IMR-90 (cell line): ENCODE data around the gene MALSU1. TPM values are rescaled to one million over a fixed set of nuclear protein-coding genes. Genes with fewer than 3 reads are reported as not detected.

ENCODE experiments used
- ATAC-seq: fragments of 200-7000 bp; cut with Tn5 transposase; 2 replicates; pipeline ENCODE4 v1.9.1; 2020; ENCODE audit warnings: low read depth, mild to moderate bottlenecking, moderate library complexity
- BruUV-seq: library from RNA; stranded (reverse); fragments of 400-500 nt; replicated peaks from 2 replicates; lab custom pipeline; 2021; lab: Mats Ljungman, UMichigan
- CTCF ChIA-PET: fragments of 300-600 bp; formaldehyde crosslinking; extraction: SDS; loops from one replicate; lab custom pipeline; 2021; ENCODE audit warnings: antibody characterized with exemption; lab: Yijun Ruan, JAX
- POLR2A ChIA-PET: fragments of 300-600 bp; sonication (Branson Sonifier 250); formaldehyde crosslinking; loops from one replicate; lab custom pipeline; 2022; ENCODE audit warnings: antibody characterized with exemption; ENCODE audit not compliant: unreplicated experiment; lab: Charles Lee
- DNase-seq: peaks from one replicate; pipeline ENCODE4 v3.0.0; 2013
- H2AFZ ChIP-seq: replicated peaks from 2 replicates; pipeline ENCODE3; 2013; ENCODE audit warnings: low read length, mild to moderate bottlenecking; ENCODE audit not compliant: poor library complexity
- H2AK5ac ChIP-seq: 2 replicates; pipeline ENCODE4 v1.6.1; 2013; ENCODE audit warnings: low read depth, low read length, inconsistent platforms
- H2AK9ac ChIP-seq: replicated peaks from 2 replicates; pipeline ENCODE3; 2013; ENCODE audit warnings: mild to moderate bottlenecking, low read depth, low read length, moderate library complexity; ENCODE audit not compliant: poor library complexity
- H2BK120ac ChIP-seq: 2 replicates; pipeline ENCODE4 v1.6.1; 2013; ENCODE audit warnings: low read depth, low read length, inconsistent platforms
- H2BK15ac ChIP-seq: 3 replicates; pipeline ENCODE4 v1.6.1; 2013; ENCODE audit warnings: low read depth, low read length, inconsistent platforms
- H2BK20ac ChIP-seq: 2 replicates; pipeline ENCODE4 v1.6.1; 2013; ENCODE audit warnings: low read depth, mild to moderate bottlenecking, inconsistent platforms, low read length, moderate library complexity
- H2BK5ac ChIP-seq: 2 replicates; pipeline ENCODE4 v1.6.1; 2013; ENCODE audit warnings: mild to moderate bottlenecking, low read depth, low read length, inconsistent platforms; ENCODE audit not compliant: poor library complexity, severe bottlenecking
- H3K14ac ChIP-seq: replicated peaks from 2 replicates; pipeline ENCODE4 v1.6.1; 2013; ENCODE audit warnings: low read depth, low read length, inconsistent platforms
- H3K18ac ChIP-seq: 2 replicates; pipeline ENCODE4 v1.6.1; 2013; ENCODE audit warnings: low read depth, low read length, control low read depth
- H3K23ac ChIP-seq: 2 replicates; pipeline ENCODE4 v1.6.1; 2013; ENCODE audit warnings: low read depth, low read length, inconsistent platforms
- H3K27ac ChIP-seq: 2 replicates; pipeline ENCODE4 v1.5.1; 2013; ENCODE audit warnings: mild to moderate bottlenecking, control low read depth, low read length; ENCODE audit not compliant: insufficient read depth
- H3K27me3 ChIP-seq: 2 replicates; pipeline ENCODE4 v1.6.1; 2013; ENCODE audit warnings: low read length; ENCODE audit not compliant: control insufficient read depth, insufficient read depth
- H3K36me3 ChIP-seq: 2 replicates; pipeline ENCODE4 v1.6.1; 2013; ENCODE audit warnings: low read length, mixed read lengths; ENCODE audit not compliant: control insufficient read depth, insufficient read depth
- H3K4ac ChIP-seq: 2 replicates; pipeline ENCODE4 v1.6.1; 2013; ENCODE audit warnings: low read depth, low read length, inconsistent platforms
- H3K4me1 ChIP-seq: 2 replicates; pipeline ENCODE4 v1.6.1; 2013; ENCODE audit warnings: low read length, mixed read lengths; ENCODE audit not compliant: control insufficient read depth, insufficient read depth
- H3K4me2 ChIP-seq: 2 replicates; pipeline ENCODE4 v1.6.1; 2013; ENCODE audit warnings: low read depth, mild to moderate bottlenecking, control low read depth, low read length, moderate library complexity
- H3K4me3 ChIP-seq: 2 replicates; pipeline ENCODE4 v1.5.1; 2013; ENCODE audit warnings: low read depth, mild to moderate bottlenecking, control low read depth, low read length, moderate library complexity; ENCODE audit not compliant: insufficient read depth
- H3K56ac ChIP-seq: 2 replicates; pipeline ENCODE4 v1.6.1; 2013; ENCODE audit warnings: low read length, inconsistent platforms; ENCODE audit not compliant: insufficient read depth; ENCODE audit errors: extremely low read depth
- H3K79me1 ChIP-seq, 2 experiments: 2 replicates each; pipeline ENCODE4 v1.6.1; 2013; ENCODE audit warnings: low read length in 2 of 2, inconsistent platforms in 1 of 2, low read depth in 1 of 2
- H3K9ac ChIP-seq: 2 replicates; pipeline ENCODE4 v1.6.1; 2013; ENCODE audit warnings: low read depth, low read length, control low read depth
- H3K9me1 ChIP-seq: 2 replicates; pipeline ENCODE4 v1.6.1; 2013; ENCODE audit warnings: low read length, inconsistent platforms; ENCODE audit not compliant: insufficient read depth
- H3K9me3 ChIP-seq: 2 replicates; pipeline ENCODE4 v1.6.1; 2013; ENCODE audit warnings: low read length; ENCODE audit not compliant: control insufficient read depth, insufficient read depth
- H4K20me1 ChIP-seq: 2 replicates; pipeline ENCODE4 v1.6.1; 2013; ENCODE audit warnings: low read length, inconsistent platforms; ENCODE audit not compliant: insufficient read depth
- H4K5ac ChIP-seq: 2 replicates; pipeline ENCODE4 v1.6.1; 2013; ENCODE audit warnings: mild to moderate bottlenecking, low read depth, low read length, control low read depth
- H4K8ac ChIP-seq, 2 experiments: 2 replicates each; pipeline ENCODE4 v1.6.1; 2013; ENCODE audit warnings: low read depth in 2 of 2, low read length in 2 of 2, control low read depth in 1 of 2, inconsistent platforms in 1 of 2
- H4K91ac ChIP-seq: 2 replicates; pipeline ENCODE4 v1.6.1; 2013; ENCODE audit warnings: low read depth, low read length, inconsistent platforms; ENCODE audit not compliant: insufficient read depth
- CTCF ChIP-seq: conservative IDR thresholded peaks from 2 replicates; pipeline ENCODE4 v1.5.1; 2012; ENCODE audit warnings: mild to moderate bottlenecking, low read depth, low read length, improper control_type of control experiment
- FOS ChIP-seq: fragments of 150-350 bp; IDR thresholded peaks from 2 replicates; pipeline ENCODE4 v1.6.1; 2016; ENCODE audit warnings: low read depth, low read length
- MAZ ChIP-seq: IDR thresholded peaks from 2 replicates; pipeline ENCODE4 v1.6.1; 2012; ENCODE audit warnings: low read depth, mild to moderate bottlenecking, low read length, improper control_type of control experiment, moderate library complexity, borderline replicate concordance
- MXI1 ChIP-seq: IDR thresholded peaks from 2 replicates; pipeline ENCODE4 v1.6.1; 2012; ENCODE audit warnings: low read depth, mild to moderate bottlenecking, low read length, moderate library complexity, borderline replicate concordance
- POLR2A ChIP-seq: IDR thresholded peaks from 2 replicates; pipeline ENCODE4 v1.6.1; 2012; ENCODE audit warnings: mild to moderate bottlenecking, low read depth, low read length
- RAD21 ChIP-seq: IDR thresholded peaks from 2 replicates; pipeline ENCODE4 v1.6.1; 2012; ENCODE audit warnings: low read length, improper control_type of control experiment
- RCOR1 ChIP-seq: IDR thresholded peaks from 2 replicates; pipeline ENCODE4 v1.6.1; 2012; ENCODE audit warnings: mild to moderate bottlenecking, low read length, improper control_type of control experiment; ENCODE audit not compliant: insufficient replicate concordance
- SMC3 ChIP-seq: fragments of 150-350 bp; IDR thresholded peaks from 2 replicates; pipeline ENCODE4 v1.6.1; 2016; ENCODE audit warnings: low read depth, mild to moderate bottlenecking, antibody characterized with exemption, low read length, moderate library complexity
- USF2 ChIP-seq: fragments of 150-350 bp; IDR thresholded peaks from 2 replicates; pipeline ENCODE4 v1.6.1; 2017; ENCODE audit warnings: mild to moderate bottlenecking, antibody characterized with exemption, low read length, low read depth
- WGBS, 2 experiments: methylation state at CpG; one replicate each; pipeline versions ENCODE4 v1.1.5 to v1.1.7; 2013; ENCODE audit warnings: missing lambda C conversion rate in 2 of 2; ENCODE audit not compliant: insufficient read length in 1 of 2; ENCODE audit errors: extremely low coverage in 2 of 2; 5-methylcytosine and 5-hydroxymethylcytosine counted together
- dilution Hi-C: fragments of 300-500 bp; cut with HindIII; formaldehyde crosslinking; loops from one replicate; pipeline ENCODE4 v1.14.3; 2018; ENCODE audit warnings: low sequenced_read_pairs; ENCODE audit not compliant: unreplicated experiment
- in situ Hi-C: fragments of 300-500 bp; cut with MboI; formaldehyde crosslinking; loops from 3 replicates; pipeline ENCODE4 v1.14.3; 2019; ENCODE audit warnings: low sequenced_read_pairs, inconsistent platforms, mixed read lengths
- intact Hi-C: fragments of 100-400 bp; cut with micrococcal nuclease; formaldehyde crosslinking; loops from 2 replicates; pipeline ENCODE4 v1.10.0; 2022
- polyA plus RNA-seq, 3 experiments: library from polyadenylated mRNA; depleted of rRNA; stranded (reverse); fragments of >200 nt; gene quantifications; 2 replicates each; pipeline ENCODE4 v1.2.3, GENCODE V29; 2012; ENCODE audit warnings: low replicate concordance in 1 of 3
- total RNA-seq: library from RNA; depleted of rRNA; stranded (reverse); fragments of >200 nt; gene quantifications from 2 replicates; pipeline ENCODE4 v1.2.3, GENCODE V29; 2012

The MALSU1 gene
- total and polyA plus RNA-seq, 2 of the 4 experiments (the other 2 are of a cell fraction), result 30.5 to 36.0 TPM

GRCh38 chr7:23290993-23291392, 8.1 kb upstream of the MALSU1 start:
- ATAC-seq (no peak), DNase-seq (no peak)
- H4K91ac ChIP-seq, result no peak overlapping the region
- no peak overlapping the region for H4K8ac ChIP-seq
- H3K4ac ChIP-seq, result no peak overlapping the region
- POLR2A ChIA-PET, result no interaction called here
- WGBS, 2 experiments, result 94% methylated on average over 7 of the region's 9 CpGs; no CpG with 5 or more reads in 1 of the 2 experiments
- in situ Hi-C loops, result no loop called here
- TF ChIP-seq POLR2A, result no peak
- no peak for TF ChIP-seq MXI1
- TF ChIP-seq CTCF, result no peak
- TF ChIP-seq SMC3, result no peak
- TF ChIP-seq USF2, result no peak
- TF ChIP-seq MAZ, result no peak
- TF ChIP-seq FOS, result no peak
- TF ChIP-seq RAD21, result no peak
- TF ChIP-seq RCOR1, result no peak
- H4K5ac ChIP-seq, result no peak overlapping the region
- H3K27ac ChIP-seq, result no peak overlapping the region
- no peaks in the 10 kb centered on the region for H3K79me1 ChIP-seq
- H4K20me1 ChIP-seq, result no peaks in the 10 kb centered on the region
- BruUV-seq, result no TSS peak
- H3K4me3 ChIP-seq, result no peak overlapping the region
- no peak overlapping the region for H3K56ac ChIP-seq
- H3K36me3 ChIP-seq, result no peaks in the 10 kb centered on the region
- dilution Hi-C loops, result no loop called here
- no peak overlapping the region for H3K4me2 ChIP-seq
- no peak overlapping the region for H2AK5ac ChIP-seq
- H2BK5ac ChIP-seq, result no peak overlapping the region
- no peak overlapping the region for H3K9ac ChIP-seq
- no peaks in the 10 kb centered on the region for H3K9me1 ChIP-seq
- no peak overlapping the region for H3K18ac ChIP-seq
- CTCF ChIA-PET, result interaction anchor here (2.2 kb wide), 1 partner anchor 18 kb away, joined by 6 read pairs; no protein-coding TSS in a partner anchor
- no peaks in the 10 kb centered on the region for H3K27me3 ChIP-seq
- no peak overlapping the region for H2BK120ac ChIP-seq
- H2AK9ac ChIP-seq, result no peak overlapping the region
- H3K14ac ChIP-seq, result no peak overlapping the region
- no peaks in the 10 kb centered on the region for H3K9me3 ChIP-seq
- H2BK20ac ChIP-seq, result no peak overlapping the region
- no peak overlapping the region for H3K23ac ChIP-seq
- no peaks in the 10 kb centered on the region for H3K4me1 ChIP-seq
- no peak overlapping the region for H2BK15ac ChIP-seq
- intact Hi-C loops, result no loop called here
- H2AFZ ChIP-seq, result no peak overlapping the region
